ENCODE results near the gene ZNF143. TPM values are rescaled to one million over a fixed set of nuclear protein-coding genes. Genes with fewer than 3 reads are reported as not detected.

ZNF143 gene
- total RNA-seq, 6 experiments from 2014 or later: 17.5 to 23.0 (median 20.7) TPM

DNA sequence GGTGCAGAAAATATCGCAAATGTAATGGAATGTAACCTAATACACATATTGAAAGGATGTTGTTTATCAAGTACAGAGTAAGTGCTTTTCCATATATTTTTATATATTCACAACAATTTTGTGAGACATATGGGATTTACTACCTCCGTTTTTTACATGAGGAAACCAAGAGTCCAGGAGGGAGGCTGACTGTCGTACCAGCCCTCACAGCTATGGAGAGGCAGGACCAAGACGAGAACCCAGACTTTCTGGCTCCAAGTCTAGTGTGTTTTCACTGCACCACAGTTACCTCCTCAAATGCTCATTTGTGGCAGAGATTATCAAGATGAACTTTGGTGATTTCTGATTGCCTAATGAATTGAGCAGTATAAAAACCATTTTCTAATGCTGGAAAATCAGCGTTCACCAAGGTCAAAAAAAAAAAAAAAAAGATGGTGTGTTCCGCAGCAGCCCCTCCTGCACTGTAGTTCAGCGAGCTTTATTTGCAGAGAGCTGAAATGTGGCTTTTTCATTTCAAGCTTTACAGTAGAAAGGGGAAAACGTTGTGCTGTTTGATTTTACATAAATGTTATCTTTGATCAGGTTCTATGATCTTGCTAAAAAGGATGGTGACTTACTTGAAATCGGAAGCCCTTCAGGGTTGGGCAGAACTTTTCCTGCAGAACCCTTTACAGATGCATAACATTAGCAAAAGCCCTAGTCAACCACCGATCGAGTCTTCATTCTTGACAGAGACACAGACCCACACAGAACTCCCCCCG, 67.9 kb downstream of the ZNF143 start:
- TF ChIP-seq, protein P1, sequence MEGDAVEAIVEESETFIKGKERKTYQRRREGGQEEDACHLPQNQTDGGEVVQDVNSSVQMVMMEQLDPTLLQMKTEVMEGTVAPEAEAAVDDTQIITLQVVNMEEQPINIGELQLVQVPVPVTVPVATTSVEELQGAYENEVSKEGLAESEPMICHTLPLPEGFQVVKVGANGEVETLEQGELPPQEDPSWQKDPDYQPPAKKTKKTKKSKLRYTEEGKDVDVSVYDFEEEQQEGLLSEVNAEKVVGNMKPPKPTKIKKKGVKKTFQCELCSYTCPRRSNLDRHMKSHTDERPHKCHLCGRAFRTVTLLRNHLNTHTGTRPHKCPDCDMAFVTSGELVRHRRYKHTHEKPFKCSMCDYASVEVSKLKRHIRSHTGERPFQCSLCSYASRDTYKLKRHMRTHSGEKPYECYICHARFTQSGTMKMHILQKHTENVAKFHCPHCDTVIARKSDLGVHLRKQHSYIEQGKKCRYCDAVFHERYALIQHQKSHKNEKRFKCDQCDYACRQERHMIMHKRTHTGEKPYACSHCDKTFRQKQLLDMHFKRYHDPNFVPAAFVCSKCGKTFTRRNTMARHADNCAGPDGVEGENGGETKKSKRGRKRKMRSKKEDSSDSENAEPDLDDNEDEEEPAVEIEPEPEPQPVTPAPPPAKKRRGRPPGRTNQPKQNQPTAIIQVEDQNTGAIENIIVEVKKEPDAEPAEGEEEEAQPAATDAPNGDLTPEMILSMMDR (IDR thresholded peaks at IDR 0.05): no peak
- Mint-ChIP-seq H3K36me3 (ENCODE audit: low read depth) (peaks cover 6% of the 10 kb centered on the region; the same call in 1 of the 2 replicates), H3K4me1 (ENCODE audit: low read depth) (peaks cover 48% of the 10 kb centered on the region), H3K27ac (no peak overlapping the region), H3K27me3 (ENCODE audit: insufficient read depth) (no peaks in the 10 kb centered on the region; the same call in 1 of the 2 replicates), H3K9me3 (no peaks in the 10 kb centered on the region), H3K4me3 (no peak overlapping the region)
- no peak for DNase-seq

DNA sequence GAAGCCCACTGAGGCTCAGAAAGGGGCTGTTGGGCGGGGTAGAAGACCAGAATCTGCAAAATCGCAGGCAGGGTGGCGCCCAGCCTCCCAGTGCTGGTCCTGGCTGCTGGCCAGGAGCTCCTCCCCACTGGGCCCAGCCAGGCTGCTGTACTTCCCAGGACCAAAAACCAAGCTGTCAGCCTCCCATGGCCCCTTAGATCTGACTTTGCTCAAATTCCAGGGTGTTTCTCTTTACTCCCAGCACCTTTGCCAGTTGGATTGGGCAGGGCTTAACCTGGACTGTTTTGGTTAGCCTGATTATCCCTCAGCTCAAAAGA, 68.5 kb downstream of the ZNF143 start:
- TF ChIP-seq, protein P1 (IDR thresholded peaks at IDR 0.05): no peak
- Mint-ChIP-seq H3K9me3 (no peaks in the 10 kb centered on the region), H3K36me3 (ENCODE audit: low read depth) (peaks cover 6% of the 10 kb centered on the region; the same call in 1 of the 2 replicates), H3K4me1 (ENCODE audit: low read depth) (peaks cover 49% of the 10 kb centered on the region), H3K27ac (no peak overlapping the region), H3K27me3 (ENCODE audit: insufficient read depth) (no peaks in the 10 kb centered on the region; the same call in 1 of the 2 replicates), H3K4me3 (no peak overlapping the region)
- DNase-seq: no peak

DNA sequence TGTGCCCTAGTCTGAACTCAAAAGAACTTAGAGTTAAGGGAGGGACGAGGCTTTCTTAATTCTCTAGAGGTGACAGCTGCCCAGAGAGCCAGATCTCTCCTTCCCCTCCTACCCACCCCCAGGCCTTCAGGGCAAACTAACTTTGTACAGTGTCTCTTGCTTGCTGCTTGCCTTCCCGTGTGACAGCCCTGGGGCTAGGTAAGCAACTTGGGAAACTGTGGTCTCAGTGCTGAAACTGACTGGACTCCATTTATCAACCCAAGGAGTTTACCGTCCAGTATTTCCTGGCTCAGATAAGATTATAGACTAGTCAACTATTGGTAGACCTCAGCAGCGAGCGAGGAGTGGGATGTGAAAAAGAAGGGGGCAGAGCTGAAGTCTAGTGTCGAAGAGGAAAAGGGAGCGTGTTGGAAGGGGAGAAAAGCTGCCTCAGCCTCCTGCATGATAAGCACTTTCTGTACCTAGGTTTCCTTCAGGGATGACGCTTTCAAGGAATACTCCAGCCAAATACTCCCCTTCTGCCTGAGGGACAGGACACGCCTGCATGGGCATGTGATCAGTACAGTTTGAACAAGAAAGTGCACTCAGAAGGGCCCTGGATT, 69.3 kb downstream of the ZNF143 start:
- Mint-ChIP-seq H3K4me1 (ENCODE audit: low read depth) (peaks cover 49% of the 10 kb centered on the region), H3K4me3 (no peak overlapping the region), H3K36me3 (ENCODE audit: low read depth) (peaks cover 6% of the 10 kb centered on the region; the same call in 1 of the 2 replicates), H3K9me3 (no peaks in the 10 kb centered on the region), H3K27me3 (ENCODE audit: insufficient read depth) (no peaks in the 10 kb centered on the region; the same call in 1 of the 2 replicates), H3K27ac (no peak overlapping the region)
- no peak for DNase-seq
- TF ChIP-seq, protein P1 (IDR thresholded peaks at IDR 0.05): no peak

DNA sequence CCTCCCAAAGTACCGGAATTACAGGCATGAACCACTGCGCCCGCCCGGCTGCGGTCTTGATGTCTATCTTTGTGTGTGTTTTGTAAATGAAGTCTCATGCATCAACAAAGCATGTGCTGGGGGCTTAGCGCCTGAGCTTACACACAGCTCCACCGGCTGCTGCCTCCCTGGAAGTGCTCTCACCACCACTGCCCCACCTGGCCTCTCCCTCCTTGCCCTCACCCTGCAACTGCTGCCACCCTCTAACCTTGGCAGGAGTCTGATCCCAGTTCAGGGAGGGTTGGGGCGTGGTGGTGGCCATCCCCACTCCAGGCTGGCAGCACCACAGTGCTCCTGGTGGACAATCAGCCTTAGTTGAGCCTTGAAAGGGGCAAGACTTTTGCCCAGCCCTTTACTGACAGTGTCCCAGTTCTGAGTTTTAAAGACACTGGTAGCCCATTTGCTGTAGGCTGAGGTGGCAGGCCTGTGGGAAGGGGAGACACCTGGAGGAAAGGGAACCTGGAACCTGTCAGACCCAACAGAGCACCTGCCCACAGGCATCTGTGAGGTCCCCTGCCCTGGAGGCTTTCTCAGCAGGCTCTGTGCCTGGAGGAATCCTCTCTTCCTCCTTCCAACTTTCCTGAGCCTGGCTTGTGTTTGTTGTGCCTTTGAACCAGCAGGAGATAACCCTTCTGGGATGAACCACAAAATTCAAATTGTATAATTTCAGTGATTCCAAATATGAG, 70.3 kb downstream of the ZNF143 start:
- Mint-ChIP-seq H3K36me3 (ENCODE audit: low read depth) (no peaks in the 10 kb centered on the region; the same call in 1 of the 2 replicates), H3K27ac (no peak overlapping the region), H3K4me3 (no peak overlapping the region), H3K27me3 (ENCODE audit: insufficient read depth) (no peaks in the 10 kb centered on the region; the same call in 1 of the 2 replicates), H3K9me3 (no peaks in the 10 kb centered on the region), H3K4me1 (ENCODE audit: low read depth) (peaks cover 51% of the 10 kb centered on the region)
- no peak for DNase-seq
- TF ChIP-seq, protein P1 (IDR thresholded peaks at IDR 0.05): 0 out of 2 replicates have a peak, but pooled peaks have one; percentile 15

DNA sequence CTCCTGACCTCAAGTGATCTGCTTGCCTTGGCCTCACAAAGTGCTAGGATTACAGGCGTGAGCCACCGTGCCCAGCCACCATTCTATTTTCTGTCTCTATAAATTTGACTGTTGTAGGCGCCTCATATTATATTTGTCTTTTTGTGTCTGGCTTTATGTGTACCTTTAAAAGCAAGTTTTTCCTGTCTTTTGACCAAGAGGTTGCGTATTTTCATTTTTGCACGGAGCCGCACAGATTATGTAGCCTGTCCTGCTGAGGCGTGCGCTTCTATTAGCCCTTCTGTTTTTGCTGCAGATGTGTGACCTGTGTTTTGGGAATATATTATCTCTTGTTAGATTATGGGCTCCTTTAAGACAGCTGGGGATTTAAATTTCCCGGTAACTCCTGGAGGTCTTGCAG, 72.2 kb downstream of the ZNF143 start:
- no peak overlapping the region for H3K27ac Mint-ChIP-seq
- H3K36me3 Mint-ChIP-seq (ENCODE audit: low read depth): no peaks in the 10 kb centered on the region; the same call in 1 of the 2 replicates
- peaks cover 38% of the 10 kb centered on the region for H3K4me1 Mint-ChIP-seq (ENCODE audit: low read depth)
- TF ChIP-seq, protein P1 (IDR thresholded peaks at IDR 0.05): no peak
- no peaks in the 10 kb centered on the region; the same call in 1 of the 2 replicates for H3K27me3 Mint-ChIP-seq (ENCODE audit: insufficient read depth)
- no peak for DNase-seq
- H3K9me3 Mint-ChIP-seq: no peaks in the 10 kb centered on the region
- no peak overlapping the region for H3K4me3 Mint-ChIP-seq
